RWPE1 (cell line): ENCODE results near the gene FUT2.

Experiments
- CTCF ChIA-PET: fragments of 350-600 bp; sonication (Branson Sonifier 250); formaldehyde crosslinking; extraction: SDS; loops from one replicate; lab custom pipeline; 2021; lab: Yijun Ruan, JAX
- POLR2A ChIA-PET: fragments of 400-600 bp; formaldehyde crosslinking; extraction: SDS; loops from one replicate; lab custom pipeline; 2020; ENCODE audit warnings: antibody characterized with exemption; ENCODE audit not compliant: low non-redundant PET; lab: Yijun Ruan, JAX
- DNase-seq: peaks from one replicate; pipeline ENCODE4 v3.0.0; 2012; ENCODE audit warnings: low spot score
- H3K27ac ChIP-seq: fragments of 450-650 bp; 2 replicates; pipeline ENCODE4 v1.5.1; 2017
- CTCF ChIP-seq: fragments of 450-650 bp; conservative IDR thresholded peaks from 2 replicates; pipeline ENCODE4 v1.5.1; 2017; ENCODE audit warnings: low read depth, mild to moderate bottlenecking

FUT2 gene

DNA sequence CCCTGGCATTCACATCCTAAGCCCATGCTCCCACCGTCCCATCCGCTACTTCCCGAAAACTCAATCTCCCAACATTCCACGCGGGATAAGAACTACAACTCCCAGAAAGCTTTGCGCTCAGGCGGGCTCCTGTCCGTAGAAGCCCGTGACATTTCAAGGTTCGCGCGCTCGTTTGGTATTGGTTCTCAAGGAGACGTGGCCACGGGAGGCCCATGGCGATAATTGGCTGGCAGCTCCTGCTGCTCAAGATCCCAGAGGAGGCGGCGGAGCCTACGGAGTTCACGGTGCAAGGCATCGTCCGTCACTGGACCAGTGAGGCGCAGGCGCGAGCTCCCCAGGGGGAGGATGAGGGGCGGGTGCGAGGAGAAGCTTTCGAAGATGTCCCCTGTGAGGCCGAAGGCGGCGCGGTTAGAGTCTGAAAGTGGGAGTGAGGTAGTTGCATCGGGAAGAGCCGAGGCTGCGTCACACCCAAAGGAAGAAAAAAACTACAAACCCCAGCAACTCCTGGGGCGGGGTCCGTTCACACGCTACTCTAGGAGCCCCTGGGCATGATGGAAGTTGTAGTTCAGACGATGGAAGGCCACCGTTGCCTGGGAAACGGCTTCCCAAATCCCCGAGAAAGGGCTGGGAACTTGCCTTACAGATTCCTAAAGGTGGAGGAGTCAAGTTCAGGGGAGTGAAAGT lies 25.0 kb downstream of the FUT2 start:
- TF ChIP-seq CTCF: no peak
- ChIA-PET POLR2A (interaction anchor here (0.7 kb wide), 1 partner anchor 75 kb away, joined by 3 read pairs; the partner anchor contains the start of gene CA11), CTCF (interaction anchor here (0.6 to 1.4 kb wide), 2 partner anchors 18 to 115 kb away, joined by 4 to 7 read pairs; partner anchors contain the start of gene HSD17B14)
- peak overlapping the region; percentile 91 for H3K27ac ChIP-seq
- DNase-seq: peak; percentile 95

GRCh38 chr19:48722196-48722708 lies 26.5 kb downstream of the FUT2 start:
- TF ChIP-seq CTCF: no peak
- POLR2A ChIA-PET: no interaction called here
- CTCF ChIA-PET: no interaction called here
- no peak overlapping the region for H3K27ac ChIP-seq
- no peak for DNase-seq

DNA sequence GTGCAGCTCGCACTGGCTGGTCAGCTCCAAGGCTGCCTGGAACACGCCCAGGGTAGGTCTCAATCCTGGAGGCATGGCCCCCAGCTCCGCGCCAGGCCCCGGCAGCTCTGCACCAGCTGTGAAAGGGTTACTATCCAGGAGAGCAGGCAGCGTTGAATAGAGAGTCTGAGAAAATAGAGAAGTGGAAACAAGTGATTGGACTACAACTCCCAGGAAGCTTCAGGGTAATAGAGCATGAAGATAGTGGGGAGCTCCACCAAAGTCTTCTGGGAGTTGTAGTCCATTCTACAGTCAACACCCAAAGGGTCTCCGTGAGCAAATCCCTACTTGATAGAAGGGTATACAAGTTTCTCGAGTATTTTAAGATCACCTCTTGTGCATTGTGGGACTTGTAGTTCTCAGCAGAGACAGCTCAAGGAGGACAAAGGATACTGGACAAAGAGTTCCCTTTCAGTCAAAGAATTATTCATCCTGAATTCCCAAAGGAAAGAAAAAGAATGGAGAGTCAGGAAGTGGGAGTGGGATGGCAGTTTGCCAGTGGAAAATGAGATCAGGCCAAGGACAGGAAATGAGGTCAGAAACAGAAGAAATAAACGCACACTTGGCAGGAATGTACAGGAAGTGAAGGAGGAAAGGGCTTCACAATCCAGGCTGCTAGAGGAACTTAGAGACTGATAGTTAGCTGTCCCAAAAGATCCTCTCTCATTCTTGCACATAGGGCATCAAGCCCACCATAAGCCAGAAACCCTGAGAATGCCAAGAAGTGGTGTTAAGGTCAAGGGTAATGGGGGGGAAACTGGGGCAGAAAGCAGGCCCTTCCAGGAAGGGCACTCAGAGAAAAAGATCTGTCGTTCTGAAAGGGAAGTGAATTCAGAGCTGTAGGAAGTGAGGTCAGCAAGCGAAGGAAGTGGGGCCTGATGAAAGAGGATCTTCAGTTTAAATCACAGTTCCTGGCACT lies 29.3 kb downstream of the FUT2 start:
- POLR2A ChIA-PET: no interaction called here
- H3K27ac ChIP-seq: peak overlapping the region; percentile 67
- CTCF ChIA-PET: interaction anchor here (0.5 to 0.6 kb wide), 3 partner anchors 19 to 329 kb away, joined by 3 to 5 read pairs (median 4); no protein-coding TSS in a partner anchor
- TF ChIP-seq CTCF: no peak
- peak; percentile 57 for DNase-seq

DNA sequence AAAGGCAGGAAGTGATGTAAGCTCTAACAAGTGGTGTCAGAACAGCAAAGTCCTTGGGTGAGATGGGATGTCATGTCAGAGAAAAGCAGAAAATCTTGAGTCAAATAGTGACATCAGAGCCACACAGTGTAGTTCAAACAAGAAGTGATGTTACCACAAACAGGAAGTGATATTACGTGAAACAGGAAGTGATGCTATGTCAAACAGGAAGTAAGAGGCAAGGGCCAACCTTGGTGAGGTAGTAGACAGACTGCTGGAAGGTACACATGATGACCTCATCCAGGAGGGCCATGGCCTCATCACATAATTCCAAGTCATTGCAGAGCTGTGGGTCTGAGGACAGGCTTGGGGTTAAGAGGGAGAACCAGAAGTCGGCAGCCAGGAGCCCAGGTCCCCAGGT lies 30.8 kb downstream of the FUT2 start:
- H3K27ac ChIP-seq: peak overlapping the region; percentile 48
- DNase-seq: no peak
- ChIA-PET CTCF (no interaction called here), POLR2A (no interaction called here)
- TF ChIP-seq CTCF: no peak

DNA sequence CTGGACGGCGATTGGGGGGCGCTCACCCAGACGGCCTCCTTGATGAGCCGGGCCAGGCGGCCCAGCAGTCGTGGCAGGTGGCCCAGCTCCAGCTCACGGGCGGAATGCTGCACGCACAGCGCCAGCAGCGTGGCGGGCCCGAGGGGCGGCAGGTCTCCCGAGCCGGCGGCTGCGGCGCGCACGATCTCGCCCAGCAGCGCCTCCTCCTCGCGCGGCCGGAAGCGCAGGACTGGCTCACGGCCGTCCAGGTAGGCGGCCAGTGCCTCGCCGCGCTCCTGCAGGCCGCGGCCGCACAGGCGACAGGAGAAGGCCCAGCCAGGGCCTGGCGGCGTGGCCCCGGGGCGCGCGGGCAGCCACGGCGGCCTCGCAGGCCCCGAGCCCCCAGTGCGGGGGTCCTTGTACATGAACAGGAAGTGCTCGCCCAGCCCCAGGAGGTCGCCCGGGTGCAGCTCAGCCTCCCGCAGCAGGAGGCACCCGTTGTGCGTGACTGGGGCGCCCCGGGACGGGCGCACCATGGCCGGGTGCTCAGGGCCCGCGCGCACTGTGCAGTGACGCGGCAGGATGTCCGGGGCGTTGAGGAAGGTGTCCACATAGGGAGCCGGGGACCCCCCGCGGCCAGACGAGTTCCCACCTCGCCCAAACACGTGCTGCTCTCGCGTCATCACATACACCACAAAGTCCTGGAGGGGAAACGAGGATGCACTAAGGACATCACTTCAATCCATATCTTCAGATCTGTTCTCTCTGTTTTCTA lies 33.3 kb downstream of the FUT2 start:
- TF ChIP-seq CTCF: no peak
- no peak for DNase-seq
- H3K27ac ChIP-seq: no peak overlapping the region
- ChIA-PET CTCF (interaction anchor here (0.7 kb wide), 1 partner anchor 53 kb away, joined by 4 read pairs; no protein-coding TSS in a partner anchor), POLR2A (no interaction called here)

DNA sequence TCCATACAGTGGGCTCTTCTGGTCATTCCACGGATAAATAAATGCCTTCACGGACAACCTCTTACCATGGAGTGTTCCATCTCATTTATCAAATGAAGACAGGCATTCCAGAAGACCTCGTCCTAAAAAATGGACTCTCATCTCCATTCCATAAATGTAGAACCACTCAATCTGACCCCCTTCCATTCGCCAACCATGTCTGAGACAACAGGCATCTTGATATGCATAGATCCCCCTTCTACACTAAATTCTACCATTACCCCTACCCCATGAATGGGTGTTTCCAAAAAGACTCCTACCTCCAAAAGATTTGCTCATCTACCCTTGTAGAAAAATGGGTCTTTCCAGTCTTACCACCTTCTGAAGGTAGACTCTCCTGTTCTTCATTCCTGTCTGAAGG lies 35.7 kb downstream of the FUT2 start:
- TF ChIP-seq CTCF: no peak
- no peak overlapping the region for H3K27ac ChIP-seq
- ChIA-PET CTCF (no interaction called here), POLR2A (interaction anchor here (0.7 kb wide), 1 partner anchor 48 kb away, joined by 5 read pairs; no protein-coding TSS in a partner anchor)
- DNase-seq: no peak
